HG03196 (cell line): ENCODE results near the gene IRF2BPL.
A peak's percentile ranks its signal among the peaks of the same experiment; 100 is the strongest.

Experiments
- ATAC-seq: cut with Tn5 transposase; IDR thresholded peaks from one replicate; pipeline ENCODE4 v1.9.1; 2021; ENCODE audit not compliant: unreplicated experiment

Gene IRF2BPL

DNA sequence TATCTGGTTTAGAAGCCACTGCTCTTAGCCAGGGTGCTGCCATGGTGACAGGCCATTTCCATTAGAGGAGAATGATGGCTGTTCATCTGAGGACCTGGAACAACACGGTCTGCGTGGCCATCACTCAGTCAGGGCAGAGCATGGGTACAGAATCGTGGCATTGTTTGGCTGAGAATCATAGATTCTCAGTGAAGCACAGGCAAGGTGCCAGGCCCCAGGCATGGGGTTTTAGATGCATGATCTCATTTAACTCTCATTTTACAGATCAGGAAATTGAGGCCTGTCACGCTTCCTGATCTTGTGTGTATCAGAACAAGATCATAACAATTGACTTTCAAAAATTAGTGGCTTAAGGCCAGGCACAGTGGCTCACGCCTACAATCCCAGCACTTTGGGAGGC is 26.8 kb upstream of the IRF2BPL start:
- no peak for ATAC-seq

DNA sequence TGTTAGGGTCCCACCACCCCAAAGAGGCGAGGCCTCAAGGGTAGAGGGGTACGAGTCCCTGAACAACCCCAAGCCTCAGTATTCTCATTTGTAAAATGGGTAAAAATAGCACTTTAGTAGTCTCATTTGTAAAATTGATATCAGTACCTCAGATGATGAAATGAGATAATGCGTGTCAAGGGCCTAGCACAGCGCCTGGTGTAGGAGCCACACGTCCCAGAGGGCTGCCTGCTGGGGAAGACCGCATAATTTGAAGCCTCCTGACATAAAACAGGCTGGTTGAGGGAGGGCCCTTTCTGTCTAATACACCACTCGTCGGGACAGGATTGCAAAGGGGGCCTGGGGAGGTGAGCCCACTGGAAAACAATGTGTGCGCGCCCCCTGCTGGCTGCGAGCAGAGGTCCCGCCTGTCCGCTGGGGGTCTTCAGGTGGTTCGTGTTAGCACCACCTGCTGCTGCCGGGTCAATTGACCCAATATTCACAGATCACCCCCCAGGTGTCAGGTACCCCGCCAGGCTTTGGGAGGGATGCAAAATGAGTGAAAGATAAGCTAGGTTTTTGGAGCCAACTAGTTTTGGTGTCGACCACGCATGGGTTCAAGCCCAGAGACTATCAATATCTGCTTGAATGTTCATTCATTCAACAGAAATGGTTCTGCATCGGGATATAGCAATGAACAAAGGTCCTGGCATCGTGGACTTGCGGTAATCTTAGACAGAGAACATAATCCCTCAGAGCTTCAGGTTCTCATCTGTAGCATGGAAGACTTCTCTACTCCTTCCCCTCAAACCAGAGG is 24.7 kb upstream of the IRF2BPL start:
- ATAC-seq = no peak

DNA sequence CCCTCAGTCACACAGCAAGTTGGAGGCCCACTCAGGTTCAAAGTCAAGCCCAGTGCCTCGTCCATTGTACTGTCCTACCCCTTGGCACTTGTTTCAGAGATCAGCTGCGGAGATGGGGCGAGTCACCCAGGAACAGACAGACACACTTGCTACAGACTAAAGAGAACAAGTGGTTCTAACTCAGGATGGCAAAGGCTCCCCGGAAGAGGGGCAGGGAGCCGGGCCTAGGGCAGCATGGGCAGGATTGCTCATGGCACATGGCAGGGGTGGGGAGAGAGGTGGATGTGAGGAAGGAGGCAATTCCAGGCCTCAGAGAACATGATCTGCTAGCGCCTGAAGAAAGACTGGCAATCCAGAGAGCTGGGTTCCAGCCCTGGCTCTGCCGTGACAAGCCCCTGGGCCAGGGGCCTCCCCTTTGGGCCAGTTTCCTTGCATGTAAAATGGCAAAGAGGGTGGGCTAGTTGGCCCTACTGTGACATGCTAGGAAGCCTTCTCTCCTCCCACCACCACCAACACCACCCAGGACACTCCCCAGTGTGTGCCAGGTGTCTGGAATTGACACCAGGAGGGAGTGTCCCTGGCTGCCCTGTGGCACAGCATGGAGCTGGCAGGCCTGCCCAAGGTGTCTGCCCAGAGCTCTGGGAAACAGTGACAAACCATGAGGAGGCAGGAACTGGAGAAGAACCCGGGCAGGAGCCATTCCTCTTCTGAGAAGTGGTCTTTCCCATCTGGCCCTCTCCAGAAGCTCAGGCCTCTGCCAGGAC is 24.0 kb upstream of the IRF2BPL start:
- ATAC-seq = no peak

DNA sequence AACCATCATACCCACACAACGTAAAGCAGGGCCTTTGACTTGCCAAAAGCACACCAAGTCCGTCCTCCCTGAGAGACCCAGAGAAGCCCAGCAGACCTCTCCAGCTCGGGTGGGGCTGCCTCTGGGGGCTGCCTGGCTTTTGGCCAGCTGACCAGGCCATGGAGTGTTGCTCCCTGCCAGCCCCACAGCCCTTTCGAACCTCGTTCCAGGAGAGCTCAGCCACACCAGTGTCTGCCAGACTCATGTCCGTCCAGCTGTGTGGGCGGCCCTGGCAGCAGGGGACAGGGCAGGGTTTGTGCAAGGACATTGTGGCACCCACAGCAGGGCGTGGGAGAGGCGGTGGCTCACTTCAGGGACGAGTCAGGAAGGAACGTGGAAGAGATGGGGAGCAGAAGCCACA is 22.6 kb upstream of the IRF2BPL start:
- ATAC-seq = no peak

DNA sequence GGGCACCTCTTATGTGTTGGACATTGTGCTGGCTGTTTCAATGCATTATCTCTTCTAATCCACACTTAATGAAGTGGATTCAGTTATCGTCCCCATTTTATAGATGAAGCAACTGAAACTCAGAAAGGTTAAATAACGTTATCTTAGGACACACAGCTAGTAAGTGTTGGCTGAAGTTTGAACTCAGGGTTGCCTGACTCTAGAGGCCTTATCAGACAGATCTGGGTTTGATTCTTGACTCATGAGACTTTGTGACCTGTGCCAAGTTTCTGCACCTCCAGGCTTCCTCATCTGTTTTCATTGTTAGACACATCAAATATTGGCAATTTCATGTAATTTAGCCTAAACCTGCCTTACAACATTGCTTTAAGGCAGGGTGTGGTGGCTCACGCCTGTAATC is 18.2 kb upstream of the IRF2BPL start:
- no peak for ATAC-seq

DNA sequence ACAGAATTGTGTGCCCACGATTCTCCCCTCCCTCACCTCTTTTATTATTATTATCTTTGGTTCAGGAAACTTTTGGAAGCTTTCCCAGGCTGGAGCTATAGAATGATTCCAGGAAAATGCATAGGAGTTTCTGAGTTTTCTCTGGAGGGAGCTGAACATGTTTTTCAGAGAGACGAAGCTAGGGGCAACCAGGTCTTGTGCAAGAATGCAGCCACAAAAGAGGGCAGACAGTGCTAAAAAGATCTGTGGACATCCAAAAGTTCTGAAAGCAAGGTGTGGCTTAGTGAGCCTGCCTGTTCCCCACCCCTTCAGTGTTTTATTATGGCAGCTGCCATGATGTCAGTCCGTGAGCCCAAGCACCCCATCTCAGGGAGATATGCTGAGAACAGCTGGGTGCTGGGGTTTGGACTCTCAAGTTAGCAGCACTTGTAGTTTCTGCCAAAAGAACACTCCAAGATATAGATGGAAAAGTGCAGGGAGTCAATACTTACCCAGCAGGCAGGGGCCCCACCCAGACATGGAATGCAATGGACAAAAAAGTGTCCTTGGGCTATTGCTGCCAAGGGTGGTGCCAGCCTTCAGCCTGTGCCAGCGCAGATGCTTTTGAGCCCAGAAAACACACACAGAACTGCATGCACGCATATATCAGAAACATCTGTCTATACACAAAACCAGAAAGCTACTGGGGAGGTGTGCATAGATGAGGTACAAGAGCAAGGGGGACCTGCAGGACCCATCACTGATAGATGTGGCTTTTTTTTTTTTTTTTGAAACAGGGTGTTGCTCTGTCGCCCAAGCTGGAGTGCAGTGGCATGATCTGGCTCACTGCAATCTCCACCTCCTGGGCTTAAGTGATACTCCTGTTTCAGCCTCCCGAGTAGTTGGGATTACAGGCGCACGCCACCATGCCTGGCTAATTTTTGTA is 17.0 kb upstream of the IRF2BPL start:
- ATAC-seq = no peak

DNA sequence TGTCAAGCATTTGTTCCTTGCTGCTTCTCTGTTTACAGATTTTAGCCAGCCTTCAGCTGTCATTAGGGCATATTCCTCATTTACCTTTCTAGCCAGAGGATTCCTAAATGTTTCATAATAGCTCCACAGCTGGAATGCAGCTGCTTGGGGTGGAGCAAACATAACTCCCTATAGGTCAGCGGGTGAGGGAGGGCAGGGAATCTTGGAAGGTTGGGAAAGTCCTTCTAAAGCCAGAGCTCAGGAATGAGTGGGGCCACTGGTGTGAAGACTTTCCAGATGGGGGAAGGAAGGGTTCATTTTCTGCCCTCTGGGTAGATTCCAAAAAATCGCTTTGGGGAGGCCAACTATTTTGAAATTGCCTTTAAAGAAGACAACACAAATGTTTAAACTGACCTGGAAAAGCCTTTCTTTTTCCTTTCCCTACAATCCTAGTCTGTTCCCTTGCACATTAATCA is 16.3 kb upstream of the IRF2BPL start:
- no peak for ATAC-seq

DNA sequence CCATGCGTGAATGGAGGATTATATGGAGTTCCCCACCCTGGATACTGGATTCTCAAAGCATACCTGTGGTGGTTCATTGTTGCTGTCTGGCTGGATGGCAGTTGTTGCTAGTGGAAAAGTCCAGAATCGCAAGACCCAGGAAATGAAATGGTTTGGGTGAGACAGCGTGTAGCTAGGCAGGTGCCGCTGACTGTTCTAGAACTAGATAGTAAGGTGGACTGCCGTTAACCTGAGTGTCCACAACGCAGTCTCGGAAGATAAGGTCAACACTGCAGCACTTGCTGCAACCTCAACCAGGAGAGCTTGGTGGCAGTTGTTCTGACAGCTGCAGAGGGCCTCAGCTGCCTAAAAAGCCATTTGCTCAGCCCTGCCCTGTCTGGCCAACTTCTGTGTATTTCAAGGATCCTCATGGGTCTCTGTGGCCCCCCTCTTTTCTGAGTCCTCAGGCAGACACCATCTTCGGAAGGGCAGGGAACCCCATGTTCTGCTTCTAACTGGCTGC is 15.5 kb upstream of the IRF2BPL start:
- ATAC-seq = no peak

DNA sequence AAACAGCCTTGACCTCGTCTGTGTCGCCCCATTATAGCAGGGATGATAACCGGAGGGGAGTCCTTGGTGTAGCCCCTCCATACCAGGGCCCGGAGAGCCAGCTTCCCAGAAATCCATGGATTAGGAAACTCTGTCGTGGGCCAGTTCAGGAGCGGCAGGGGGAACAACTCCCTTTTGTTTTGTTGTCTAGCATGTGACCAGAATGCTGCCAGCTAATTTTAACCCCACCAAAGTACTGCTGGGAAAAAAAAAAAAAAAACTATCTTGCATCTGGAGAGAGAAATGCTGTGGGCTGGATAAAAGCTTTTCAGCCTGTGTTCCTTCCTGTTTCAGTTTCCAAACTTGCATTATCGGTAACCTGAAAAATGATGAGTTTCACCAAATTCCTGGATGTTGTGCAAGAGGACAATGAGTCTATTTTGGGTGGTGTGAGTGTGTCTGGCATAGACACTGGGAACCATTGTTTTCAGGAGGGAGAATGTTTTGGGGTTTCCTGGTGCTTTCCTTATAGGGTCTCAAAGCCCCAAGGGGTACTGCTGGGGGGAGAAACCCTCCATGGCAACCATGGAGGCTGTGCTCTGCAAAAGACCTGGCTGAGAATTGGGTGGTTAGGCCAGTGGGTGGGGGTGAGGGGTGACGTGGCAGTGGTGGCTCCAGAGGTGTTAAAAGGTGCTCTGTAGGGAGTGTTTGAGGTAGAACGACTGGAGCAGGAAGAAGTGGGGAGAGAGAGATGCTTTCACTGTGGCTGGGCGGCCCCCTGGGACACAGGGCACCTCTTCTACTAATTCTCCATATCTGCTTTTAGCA is 14.9 kb upstream of the IRF2BPL start:
- no peak for ATAC-seq

DNA sequence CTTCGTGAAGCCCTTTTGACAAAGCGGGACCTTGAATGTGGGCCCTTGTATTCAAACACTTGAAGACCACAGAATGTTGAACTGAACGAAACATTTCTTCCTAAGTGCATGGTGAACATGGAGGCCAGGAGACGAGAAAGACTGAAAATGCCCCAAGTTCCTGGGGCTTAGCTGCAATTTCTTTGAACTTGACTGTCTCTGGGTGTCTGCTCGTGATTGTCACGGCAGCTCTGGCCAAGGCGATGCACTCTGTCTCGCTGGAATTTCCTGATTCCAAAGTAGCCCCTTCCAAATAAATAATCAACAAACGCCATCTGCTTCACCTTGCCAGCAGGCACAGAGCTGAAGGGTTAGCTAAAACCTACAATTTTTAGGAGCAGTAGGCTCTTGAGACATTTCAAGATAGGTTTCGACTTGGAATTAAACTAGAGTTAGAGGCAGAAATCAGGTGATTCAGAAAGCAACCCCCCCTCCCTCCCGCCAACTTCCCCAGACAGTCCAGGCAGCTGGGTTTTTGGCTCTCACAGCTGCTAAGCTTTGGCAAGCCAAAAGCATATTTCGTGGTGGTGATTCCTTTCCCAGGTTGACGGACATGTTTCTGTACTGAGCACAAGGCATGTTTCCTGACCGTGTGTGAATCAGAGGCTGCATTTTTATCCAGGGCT is 13.5 kb upstream of the IRF2BPL start:
- ATAC-seq = no peak

DNA sequence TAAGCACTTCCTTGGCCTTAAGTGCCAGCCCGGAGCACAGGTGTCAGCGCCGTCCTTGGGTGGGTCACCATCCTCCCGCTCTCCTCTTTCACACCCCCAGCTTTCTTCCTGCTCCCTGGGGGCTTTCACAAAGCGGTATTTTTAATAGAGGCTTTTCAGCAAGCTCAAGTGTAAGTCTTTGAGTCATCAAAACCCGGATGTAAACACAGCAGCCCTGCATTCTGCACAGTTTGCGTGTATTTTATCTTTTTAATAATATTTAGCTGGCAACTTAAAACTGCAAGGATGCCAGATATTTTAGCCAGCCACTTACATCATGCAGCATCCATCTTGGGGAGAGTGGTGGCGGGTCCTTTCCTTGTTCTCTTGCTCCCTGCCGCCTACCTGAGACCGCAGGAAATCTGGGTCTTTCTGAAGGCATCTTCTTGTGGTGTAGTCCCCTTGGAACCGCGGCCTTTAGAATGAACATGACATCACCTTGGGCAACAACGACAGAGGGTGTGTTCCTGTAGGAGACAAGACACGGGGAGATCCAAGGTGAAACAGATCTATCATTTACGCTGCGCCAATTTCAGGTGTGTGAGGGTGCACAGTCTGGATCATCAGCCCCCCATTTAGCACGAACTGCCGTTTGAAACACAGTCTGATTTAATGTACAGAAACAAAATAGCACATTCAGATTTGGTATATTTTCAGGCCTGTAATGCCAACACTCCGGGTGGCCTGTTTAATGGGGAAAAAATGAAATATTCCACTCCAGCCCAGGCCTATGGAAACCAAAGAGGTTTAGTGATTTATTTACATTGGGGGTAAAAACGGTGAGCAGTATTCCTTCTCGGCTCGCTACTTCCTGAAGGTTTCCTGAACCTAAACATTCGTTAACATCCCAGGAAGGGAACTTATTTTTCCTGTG is 12.5 kb upstream of the IRF2BPL start:
- ATAC-seq = no peak

DNA sequence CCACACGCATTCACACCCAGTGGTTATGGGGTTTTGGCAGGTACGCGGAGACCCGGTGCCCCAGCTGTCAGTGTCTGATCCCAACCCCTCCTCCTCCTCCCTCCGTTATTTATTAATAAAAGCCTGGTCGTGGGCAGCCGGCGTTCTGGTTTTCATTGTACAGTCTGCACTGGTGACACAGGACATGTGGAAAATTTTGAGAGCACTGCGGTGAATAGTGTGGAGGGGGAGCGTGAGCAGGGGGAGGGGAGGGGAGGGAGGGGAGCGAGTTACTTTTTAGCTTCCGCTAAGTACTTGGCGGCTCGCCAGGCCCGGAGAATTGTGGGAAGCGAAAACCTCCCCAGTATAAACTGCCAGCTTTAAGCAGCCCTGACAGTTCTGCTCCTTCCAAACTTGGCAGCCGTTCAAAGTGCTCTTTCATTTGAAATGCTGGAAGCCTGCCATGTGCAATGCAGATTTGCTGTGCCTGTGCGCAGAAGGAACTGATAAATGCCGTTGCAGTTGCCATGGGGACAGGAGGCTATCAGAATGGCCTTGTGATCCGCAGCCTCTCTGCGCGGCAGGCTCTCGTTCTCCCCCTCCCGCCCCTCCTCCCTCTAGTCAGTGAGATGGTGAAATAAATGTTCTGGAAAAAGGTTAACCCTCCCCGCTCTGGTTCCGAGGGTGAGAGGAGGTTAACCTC is 11.7 kb upstream of the IRF2BPL start:
- ATAC-seq = peak; percentile 62

DNA sequence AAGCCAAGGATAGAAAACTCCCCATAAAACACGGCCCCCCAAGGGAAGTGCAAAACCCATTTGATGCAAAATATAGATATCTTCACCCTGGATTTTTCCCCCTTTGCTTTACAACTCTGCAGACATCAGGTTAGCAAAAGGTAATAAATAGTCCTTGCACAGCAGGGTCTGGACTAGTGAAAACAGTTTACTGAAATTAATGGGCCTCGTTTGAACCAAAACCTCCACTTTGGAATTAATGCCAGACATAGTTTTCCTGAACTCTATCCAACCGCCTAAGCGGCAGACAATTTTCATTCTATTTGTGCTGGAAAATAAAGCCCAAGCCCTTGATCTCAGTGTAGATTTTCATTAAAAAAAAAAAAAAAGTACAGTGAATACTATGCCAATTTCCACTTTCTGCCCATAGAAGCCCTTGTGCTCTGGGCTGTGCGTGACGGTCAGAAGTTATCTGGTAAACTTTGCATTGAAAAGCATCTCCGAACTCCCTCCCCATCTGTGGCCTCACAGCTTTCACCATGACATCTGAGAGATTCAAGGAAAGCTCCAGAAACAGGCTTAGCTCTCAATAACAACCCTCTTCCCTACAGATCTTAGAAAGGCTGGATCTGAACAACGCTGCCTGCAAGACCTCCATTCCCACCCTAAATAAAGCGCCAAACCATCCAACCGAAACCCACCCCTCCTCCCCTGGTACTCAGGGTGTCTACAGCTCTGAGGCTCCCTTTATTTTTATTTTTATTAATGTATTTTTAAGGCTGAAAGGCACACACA is 11.0 kb upstream of the IRF2BPL start:
- no peak for ATAC-seq

DNA sequence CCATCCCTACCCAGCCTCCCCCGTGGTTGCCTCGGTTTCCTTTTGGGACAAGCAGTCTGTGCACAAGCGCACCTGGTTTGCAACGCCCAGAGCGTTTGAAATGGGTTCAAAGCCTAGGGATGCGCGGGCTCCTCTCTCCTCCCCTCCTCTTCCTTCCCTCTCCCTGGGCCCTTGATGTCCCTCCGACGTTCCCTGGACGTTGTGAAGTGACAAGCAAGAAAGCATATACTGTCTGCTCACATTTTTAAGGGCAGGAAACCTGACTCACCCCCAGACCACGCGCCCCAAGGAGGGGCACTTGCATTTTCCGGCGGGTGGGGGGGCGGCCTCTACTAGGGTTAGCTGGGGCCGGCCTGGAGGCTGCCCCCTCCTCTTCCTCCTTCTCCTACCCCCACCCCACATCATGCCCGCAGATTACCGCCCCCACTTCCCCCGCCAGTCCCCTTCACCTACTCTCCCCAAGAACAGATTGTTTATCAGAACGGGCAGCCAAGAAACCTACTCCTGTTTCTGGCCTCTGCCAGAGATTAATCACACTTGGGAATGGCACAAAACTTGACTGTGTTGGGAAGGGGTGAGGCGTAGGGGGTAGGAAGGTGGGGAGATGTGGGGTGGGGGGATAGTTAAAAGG is 9.5 kb upstream of the IRF2BPL start:
- no peak for ATAC-seq

DNA sequence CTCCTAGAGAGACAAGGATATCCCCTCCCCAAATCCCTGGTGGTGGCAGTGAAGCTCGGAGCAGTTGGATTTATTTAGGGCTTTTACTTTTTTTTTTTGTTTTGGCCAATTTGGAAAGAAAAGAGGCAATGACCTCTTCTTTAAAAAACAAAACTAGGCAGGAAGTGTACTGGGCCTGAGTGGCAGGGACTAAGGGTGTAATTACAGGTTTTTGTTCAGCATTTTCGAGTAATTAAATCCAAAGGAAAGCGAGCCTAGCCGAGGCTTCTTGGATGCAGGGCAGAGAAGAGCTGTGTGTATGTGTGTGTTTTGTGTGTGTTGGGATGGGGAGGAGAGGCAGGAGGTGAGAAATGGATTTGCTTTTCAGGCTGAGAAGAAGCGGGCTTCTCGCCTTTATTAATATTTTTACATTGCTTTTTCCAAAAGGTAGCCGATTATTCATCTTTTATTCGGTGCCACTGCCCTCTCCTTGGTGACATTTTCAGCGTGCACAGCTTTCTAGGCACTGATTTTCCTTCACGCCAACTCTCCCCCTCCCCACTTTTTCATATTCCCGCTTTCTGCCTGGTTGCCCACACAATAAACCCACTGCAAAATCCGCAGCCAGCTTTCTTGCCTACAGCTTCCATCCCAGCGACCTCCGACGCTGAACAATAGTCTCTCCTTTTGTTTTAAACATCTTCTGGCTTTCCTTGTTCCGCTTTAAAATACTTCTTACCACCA is 8.9 kb upstream of the IRF2BPL start:
- no peak for ATAC-seq

DNA sequence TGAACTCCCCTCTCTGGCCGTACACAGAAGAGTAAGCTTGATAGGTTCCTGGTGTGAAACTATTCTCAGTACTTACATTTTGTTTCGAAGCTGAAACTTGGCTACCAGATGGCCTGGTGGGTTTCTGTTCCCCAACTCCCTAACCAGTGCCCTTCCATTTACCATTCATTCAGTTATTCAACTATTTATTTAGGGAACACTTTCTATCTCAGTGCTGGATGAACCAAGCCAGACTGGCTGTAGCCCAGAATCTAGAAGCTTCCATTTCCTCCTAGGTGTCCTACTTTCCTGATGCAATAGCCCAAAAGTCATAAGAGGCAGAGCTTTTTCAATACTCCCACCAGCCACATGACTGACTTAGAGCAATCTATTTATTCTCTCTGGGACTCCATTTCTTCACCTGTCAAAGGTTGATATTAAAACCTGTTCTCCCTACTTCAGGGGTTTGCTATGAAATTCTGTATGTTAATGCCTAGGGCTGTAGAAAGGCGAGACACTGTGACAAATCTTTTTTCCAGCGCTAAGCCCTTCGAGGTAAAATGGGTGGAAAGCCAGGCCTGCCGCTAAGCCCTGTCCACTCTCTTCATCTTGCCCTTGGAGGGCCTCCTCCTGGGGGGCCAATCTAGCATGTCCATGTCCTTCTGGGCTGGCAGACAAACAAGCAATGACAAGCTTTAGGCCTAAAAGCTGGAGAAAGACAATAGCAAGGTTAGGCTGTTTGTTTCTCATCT is 8.1 kb upstream of the IRF2BPL start:
- ATAC-seq = no peak
